Esophagus muscularis mucosa (tissue), 3 donors: ENCODE measurements around the gene RUNX3.

Experiments used
- CTCF ChIP-seq, 3 experiments: fragments of 200-600 bp in 2 of 3; fragments of 450-650 bp in 1 of 3; sonication (generic) in 2 of 3; IDR thresholded peaks; one replicate each; pipeline ENCODE4 v1.5.1; 2017 to 2019; ENCODE audit warnings: antibody characterized with exemption in 3 of 3, mild to moderate bottlenecking in 2 of 3, moderate library complexity in 1 of 3
- POLR2A ChIP-seq: fragments of 450-650 bp; IDR thresholded peaks from one replicate; pipeline ENCODE4 v1.6.1; 2017; ENCODE audit warnings: antibody characterized with exemption, moderate library complexity, mild to moderate bottlenecking, low read depth

DNA sequence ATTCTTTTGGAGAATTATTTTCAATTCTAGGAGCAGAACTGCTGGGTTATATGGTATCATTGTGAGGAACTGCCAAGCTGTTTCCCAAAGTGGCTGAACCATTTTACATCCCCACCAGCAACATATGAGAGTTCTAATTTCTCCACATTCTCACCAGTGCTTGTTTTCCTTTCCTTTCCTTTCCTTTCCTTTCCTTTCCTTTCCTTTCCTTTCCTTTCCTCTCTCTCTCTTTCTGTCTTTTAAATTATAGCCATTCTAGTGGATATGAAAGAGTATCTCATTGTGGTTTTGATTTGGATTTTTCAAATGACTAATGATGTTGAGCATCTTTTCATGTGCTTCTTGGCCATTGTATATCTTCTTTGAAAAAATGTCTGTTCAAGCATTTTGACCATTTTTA lies 45.3 kb downstream of the RUNX3 start:
- TF ChIP-seq CTCF (IDR thresholded peaks at IDR 0.05): no peak
- no peak for TF ChIP-seq POLR2A
